Mammary epithelial cell (primary cell): ENCODE measurements around the gene HOXA6.

ENCODE experiments used
- CTCF ChIP-seq, 2 donors: IDR thresholded peaks in 1 of 2; conservative IDR thresholded peaks in 1 of 2; 2 replicates each; pipeline ENCODE4 v1.5.1; 2011 to 2012; ENCODE audit warnings: inconsistent platforms in 2 of 2, low read length in 2 of 2, mild to moderate bottlenecking in 2 of 2, control low read depth in 1 of 2, low read depth in 1 of 2; ENCODE audit not compliant: insufficient read depth in 1 of 2; ENCODE audit errors: extremely low read depth in 1 of 2
- EZH2 ChIP-seq: IDR thresholded peaks from 2 replicates; pipeline ENCODE4 v1.6.1; 2012; ENCODE audit warnings: low read length, inconsistent platforms, borderline replicate concordance

GRCh38 chr7:27124902-27125689 is 22.5 kb downstream of the HOXA6 start:
- TF ChIP-seq EZH2, result no peak
- no peak for TF ChIP-seq CTCF (conservative IDR thresholded peaks at IDR 0.05 in 1 of 2, IDR thresholded peaks at IDR 0.05 in 1 of 2; ENCODE audit: extremely low read depth in 1 of 2, insufficient read depth in 1 of 2, low read depth in 1 of 2, low read length in 2 of 2)
